Body of pancreas (tissue), 4 donors: ENCODE data around the gene CLSTN1. TPM values are rescaled to one million over a fixed set of nuclear protein-coding genes. Genes with fewer than 3 reads are reported as not detected.

ENCODE experiments used
- ATAC-seq: fragments of 150-250 bp; one replicate; pipeline ENCODE4 v1.9.1; 2016
- DNase-seq, 4 donors: peaks; one replicate each; pipeline ENCODE4 v3.0.0-alpha.2; 2019
- H3K27ac ChIP-seq, 4 donors: fragments of 200-600 bp; sonication (generic); 1 replicate in 3 of 4; 2 replicates in 1 of 4; pipeline versions ENCODE4 v1.5.1 to v1.6.1; 2016 to 2019; ENCODE audit warnings: mild to moderate bottlenecking in 1 of 4, mixed read lengths in 1 of 4, moderate library complexity in 1 of 4
- H3K27me3 ChIP-seq, 2 donors: fragments of 200-600 bp; sonication (generic); one replicate each; pipeline ENCODE4 v1.6.0; 2016; ENCODE audit warnings: mild to moderate bottlenecking in 1 of 2
- H3K36me3 ChIP-seq, 2 donors: fragments of 200-600 bp; sonication (generic); replicated peaks in 1 of 2; 2 replicates each; pipeline ENCODE4 v1.5.1; 2016; ENCODE audit warnings: low read depth in 2 of 2; ENCODE audit not compliant: insufficient read depth in 1 of 2
- H3K4me1 ChIP-seq: fragments of 200-600 bp; sonication (generic); one replicate; pipeline ENCODE4 v1.6.0; 2016
- H3K4me3 ChIP-seq, 2 donors: fragments of 200-600 bp; sonication (generic); 1 replicate in 1 of 2; 2 replicates in 1 of 2; pipeline ENCODE4 v1.5.1; 2016 to 2019
- H3K9me3 ChIP-seq, 3 donors: fragments of 200-600 bp; sonication (generic); 1 replicate in 2 of 3; 2 replicates in 1 of 3; pipeline ENCODE4 v1.5.1; 2016
- POLR2A ChIP-seq, 3 donors: fragments of 450-650 bp; IDR thresholded peaks; one replicate each; pipeline ENCODE4 v1.6.1; 2016; ENCODE audit warnings: antibody characterized with exemption in 3 of 3, mild to moderate bottlenecking in 2 of 3
- WGBS, 2 donors: methylation state at CpG; one replicate each; pipeline ENCODE4 v1.1.5; 2017; 5-methylcytosine and 5-hydroxymethylcytosine counted together
- intact Hi-C: fragments of 100-400 bp; cut with DNase I; formaldehyde crosslinking; loops from one replicate; pipeline ENCODE4 v1.15.1; 2023
- total RNA-seq, 2 donors: library from RNA; depleted of rRNA; stranded (reverse); fragments of >200 nt; gene quantifications; one replicate each; pipeline ENCODE4 v1.1.0, GENCODE V29; 2016
- TF ChIP-seq, protein P1 (sequence below), 7 experiments: fragments of 450-650 bp in 4 of 7; fragments of 200-600 bp in 3 of 7; sonication (generic) in 3 of 7; IDR thresholded peaks; one replicate each; pipeline ENCODE4 v1.5.1; 2016 to 2019; ENCODE audit warnings: antibody characterized with exemption in 7 of 7

CLSTN1 gene
- total RNA-seq, 2 donors from 2014 or later, result 60.2 to 64.6 TPM

DNA sequence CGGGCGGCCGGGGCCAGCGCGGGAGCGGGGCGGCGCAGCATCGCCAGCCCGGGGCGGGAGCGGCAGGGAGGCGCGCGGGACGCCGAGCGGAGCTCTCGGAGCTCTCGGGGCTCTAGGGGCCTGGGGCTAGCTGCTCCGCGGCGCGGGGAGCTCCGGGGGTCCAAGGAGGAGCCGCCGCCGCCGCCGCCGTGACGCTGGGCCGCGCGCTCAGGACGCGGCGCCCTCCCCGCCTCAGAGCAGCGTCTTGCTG, 147 bp downstream of the CLSTN1 start:
- Histone ChIP-seq H3K27ac (peak overlapping the region; percentile 77 to 94 (median 81)), H3K4me1 (peaks cover 41% of the 10 kb centered on the region), H3K27me3 (no peaks in the 10 kb centered on the region), H3K36me3 (no peaks in the 10 kb centered on the region), H3K9me3 (no peaks in the 10 kb centered on the region), H3K4me3 (peak overlapping the region; percentile 43 to 76)
- ATAC-seq (peak; percentile 23), DNase-seq (no peak)
- 1% methylated on average over 31 of the region's 40 CpGs; no CpG with 5 or more reads in 1 of the 2 donors for WGBS, 2 donors
- intact Hi-C loops, result no loop called here
- no peak for TF ChIP-seq POLR2A (IDR thresholded peaks at IDR 0.05)
- TF ChIP-seq, protein P1, sequence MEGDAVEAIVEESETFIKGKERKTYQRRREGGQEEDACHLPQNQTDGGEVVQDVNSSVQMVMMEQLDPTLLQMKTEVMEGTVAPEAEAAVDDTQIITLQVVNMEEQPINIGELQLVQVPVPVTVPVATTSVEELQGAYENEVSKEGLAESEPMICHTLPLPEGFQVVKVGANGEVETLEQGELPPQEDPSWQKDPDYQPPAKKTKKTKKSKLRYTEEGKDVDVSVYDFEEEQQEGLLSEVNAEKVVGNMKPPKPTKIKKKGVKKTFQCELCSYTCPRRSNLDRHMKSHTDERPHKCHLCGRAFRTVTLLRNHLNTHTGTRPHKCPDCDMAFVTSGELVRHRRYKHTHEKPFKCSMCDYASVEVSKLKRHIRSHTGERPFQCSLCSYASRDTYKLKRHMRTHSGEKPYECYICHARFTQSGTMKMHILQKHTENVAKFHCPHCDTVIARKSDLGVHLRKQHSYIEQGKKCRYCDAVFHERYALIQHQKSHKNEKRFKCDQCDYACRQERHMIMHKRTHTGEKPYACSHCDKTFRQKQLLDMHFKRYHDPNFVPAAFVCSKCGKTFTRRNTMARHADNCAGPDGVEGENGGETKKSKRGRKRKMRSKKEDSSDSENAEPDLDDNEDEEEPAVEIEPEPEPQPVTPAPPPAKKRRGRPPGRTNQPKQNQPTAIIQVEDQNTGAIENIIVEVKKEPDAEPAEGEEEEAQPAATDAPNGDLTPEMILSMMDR (IDR thresholded peaks at IDR 0.05), result no peak

GRCh38 chr1:9822897-9823692, 670 bp downstream of the CLSTN1 start:
- Histone ChIP-seq H3K4me1 (peaks cover 41% of the 10 kb centered on the region), H3K36me3 (no peaks in the 10 kb centered on the region), H3K9me3 (no peaks in the 10 kb centered on the region), H3K4me3 (peak overlapping the region; percentile 43 to 76), H3K27me3 (no peaks in the 10 kb centered on the region), H3K27ac (peak overlapping the region; percentile 77 to 94 (median 81))
- intact Hi-C loops, result no loop called here
- WGBS, 2 donors, result 0 to 1% methylated on average over 19 to 69 of the region's 71 CpGs
- ATAC-seq, result no peak
- TF ChIP-seq POLR2A (IDR thresholded peaks at IDR 0.05), result no peak
- TF ChIP-seq, protein P1 (IDR thresholded peaks at IDR 0.05), result no peak
- peak in 1 of 4 donors; percentile 28 for DNase-seq

DNA sequence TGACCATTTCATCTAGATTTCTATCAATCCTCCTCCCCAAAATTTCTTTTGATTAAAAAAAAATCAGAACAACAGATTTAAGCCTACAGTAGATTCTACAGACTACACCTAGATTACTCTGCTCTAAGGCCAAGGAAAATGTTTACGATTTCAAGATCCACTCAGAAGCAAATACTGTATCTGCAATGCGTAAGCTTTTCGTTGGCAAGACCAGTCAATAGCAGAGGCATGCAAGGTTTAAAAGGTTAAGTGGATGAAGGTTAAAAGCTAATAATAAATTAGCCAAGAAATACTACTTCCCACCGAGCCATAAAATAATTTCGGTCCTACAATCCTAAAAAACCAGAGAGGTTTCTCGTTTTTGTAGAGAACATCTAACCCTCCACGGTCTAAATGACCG, 1.3 kb downstream of the CLSTN1 start:
- Histone ChIP-seq H3K4me1 (peaks cover 41% of the 10 kb centered on the region), H3K4me3 (peak overlapping the region; percentile 43 to 76), H3K36me3 (no peaks in the 10 kb centered on the region), H3K9me3 (no peaks in the 10 kb centered on the region), H3K27ac (peak overlapping the region in 3 of 4 donors; percentile 77 to 94 (median 78)), H3K27me3 (no peaks in the 10 kb centered on the region)
- TF ChIP-seq, protein P1 (IDR thresholded peaks at IDR 0.05), result no peak
- no peak for TF ChIP-seq POLR2A (IDR thresholded peaks at IDR 0.05)
- 0 to 2% methylated on average over 8 of the region's 8 CpGs for WGBS, 2 donors
- intact Hi-C loops, result no loop called here
- DNase-seq (no peak), ATAC-seq (no peak)

DNA sequence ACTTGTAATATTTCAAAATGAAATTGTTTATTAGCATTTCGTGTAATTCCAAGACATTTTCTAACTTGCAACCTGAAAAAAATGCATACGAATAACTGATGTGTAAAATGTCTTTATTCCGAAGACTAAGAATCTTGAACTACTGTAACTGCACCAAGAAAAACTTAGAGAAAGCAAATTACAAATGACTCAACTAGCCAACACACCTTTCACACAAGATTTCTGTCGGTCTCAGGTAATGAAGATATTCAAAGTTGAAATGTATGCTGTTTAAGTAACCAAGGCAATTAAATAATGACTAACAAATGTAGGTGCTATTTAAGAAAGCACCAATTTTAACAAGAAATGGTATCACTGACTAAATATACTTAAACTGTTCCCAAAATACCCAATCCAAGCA, 2.1 kb downstream of the CLSTN1 start:
- no peak for ATAC-seq
- H3K9me3 ChIP-seq, result no peaks in the 10 kb centered on the region
- intact Hi-C loops, result no loop called here
- WGBS, 2 donors, result 80% methylated on average over 4 of the region's 4 CpGs
- DNase-seq, result no peak
- no peaks in the 10 kb centered on the region for H3K27me3 ChIP-seq
- H3K36me3 ChIP-seq, result no peaks in the 10 kb centered on the region
- H3K27ac ChIP-seq, result no peak overlapping the region
- H3K4me1 ChIP-seq, result peaks cover 38% of the 10 kb centered on the region
- TF ChIP-seq, protein P1 (IDR thresholded peaks at IDR 0.05), result no peak
- no peak overlapping the region for H3K4me3 ChIP-seq

DNA sequence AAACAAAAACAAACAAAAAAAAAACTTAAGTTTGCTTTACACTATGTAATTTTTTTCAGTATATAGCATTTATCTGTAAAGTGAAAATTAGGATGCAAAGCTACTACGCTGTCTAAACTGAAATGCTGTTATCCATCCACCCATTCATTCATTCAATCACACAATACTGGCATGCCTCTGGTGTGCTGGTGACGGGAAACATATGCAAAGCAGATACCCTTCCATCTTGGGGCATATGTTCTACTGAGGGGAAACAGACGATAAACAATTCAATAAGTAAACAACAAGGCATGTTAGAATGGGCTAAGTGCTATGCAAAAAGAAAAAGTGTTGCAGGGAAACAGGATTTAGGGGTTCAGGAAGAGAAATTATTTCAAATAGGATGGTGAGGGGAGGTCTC, 3.2 kb downstream of the CLSTN1 start:
- no peak for ATAC-seq
- DNase-seq, result no peak
- 80% methylated on average over 3 of the region's 3 CpGs for WGBS, 2 donors
- intact Hi-C loops, result no loop called here
- no peaks in the 10 kb centered on the region for H3K27me3 ChIP-seq
- no peak overlapping the region for H3K4me3 ChIP-seq
- no peaks in the 10 kb centered on the region for H3K9me3 ChIP-seq
- H3K36me3 ChIP-seq, result no peaks in the 10 kb centered on the region
- TF ChIP-seq, protein P1 (IDR thresholded peaks at IDR 0.05), result no peak
- TF ChIP-seq POLR2A (IDR thresholded peaks at IDR 0.05), result no peak
- H3K27ac ChIP-seq, result no peak overlapping the region
- peaks cover 27% of the 10 kb centered on the region for H3K4me1 ChIP-seq
